ENCODE results near the gene C1orf50. TPM values are rescaled to one million over a fixed set of nuclear protein-coding genes. Genes with fewer than 3 reads are reported as not detected.

Gene C1orf50
- total RNA-seq, 4 donors from 2014 or later, result 2.9 to 8.3 (median 4.1) TPM

DNA sequence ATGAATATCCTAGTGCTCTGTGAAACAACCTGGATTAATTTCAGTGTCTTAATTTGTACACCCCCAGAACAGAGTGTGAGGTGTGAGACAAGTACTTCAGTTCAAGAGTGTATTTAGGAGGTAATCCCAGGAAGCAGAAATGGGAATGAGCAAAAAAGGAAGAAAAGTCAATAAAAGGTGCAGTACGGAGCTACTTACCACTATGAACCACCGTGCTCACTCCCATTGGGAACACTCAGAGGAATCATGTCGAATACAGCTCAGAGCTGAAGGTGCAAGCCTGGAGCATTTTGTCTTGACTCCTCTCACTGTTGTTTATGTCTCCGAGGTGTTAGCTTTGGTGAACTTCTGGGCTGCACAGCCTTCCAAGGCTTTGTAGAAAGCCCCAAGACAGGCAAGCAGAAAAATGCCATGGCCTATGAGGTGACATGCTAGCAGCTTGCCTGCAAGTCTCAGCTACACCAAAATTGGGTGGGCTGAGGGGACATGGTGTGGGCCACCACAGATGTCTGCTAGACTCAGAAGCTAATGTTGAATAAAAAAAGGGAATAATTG lies 57.5 kb downstream of the C1orf50 start:
- TF ChIP-seq, protein P1, sequence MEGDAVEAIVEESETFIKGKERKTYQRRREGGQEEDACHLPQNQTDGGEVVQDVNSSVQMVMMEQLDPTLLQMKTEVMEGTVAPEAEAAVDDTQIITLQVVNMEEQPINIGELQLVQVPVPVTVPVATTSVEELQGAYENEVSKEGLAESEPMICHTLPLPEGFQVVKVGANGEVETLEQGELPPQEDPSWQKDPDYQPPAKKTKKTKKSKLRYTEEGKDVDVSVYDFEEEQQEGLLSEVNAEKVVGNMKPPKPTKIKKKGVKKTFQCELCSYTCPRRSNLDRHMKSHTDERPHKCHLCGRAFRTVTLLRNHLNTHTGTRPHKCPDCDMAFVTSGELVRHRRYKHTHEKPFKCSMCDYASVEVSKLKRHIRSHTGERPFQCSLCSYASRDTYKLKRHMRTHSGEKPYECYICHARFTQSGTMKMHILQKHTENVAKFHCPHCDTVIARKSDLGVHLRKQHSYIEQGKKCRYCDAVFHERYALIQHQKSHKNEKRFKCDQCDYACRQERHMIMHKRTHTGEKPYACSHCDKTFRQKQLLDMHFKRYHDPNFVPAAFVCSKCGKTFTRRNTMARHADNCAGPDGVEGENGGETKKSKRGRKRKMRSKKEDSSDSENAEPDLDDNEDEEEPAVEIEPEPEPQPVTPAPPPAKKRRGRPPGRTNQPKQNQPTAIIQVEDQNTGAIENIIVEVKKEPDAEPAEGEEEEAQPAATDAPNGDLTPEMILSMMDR (IDR thresholded peaks at IDR 0.05; ENCODE audit: low read depth), result no peak

DNA sequence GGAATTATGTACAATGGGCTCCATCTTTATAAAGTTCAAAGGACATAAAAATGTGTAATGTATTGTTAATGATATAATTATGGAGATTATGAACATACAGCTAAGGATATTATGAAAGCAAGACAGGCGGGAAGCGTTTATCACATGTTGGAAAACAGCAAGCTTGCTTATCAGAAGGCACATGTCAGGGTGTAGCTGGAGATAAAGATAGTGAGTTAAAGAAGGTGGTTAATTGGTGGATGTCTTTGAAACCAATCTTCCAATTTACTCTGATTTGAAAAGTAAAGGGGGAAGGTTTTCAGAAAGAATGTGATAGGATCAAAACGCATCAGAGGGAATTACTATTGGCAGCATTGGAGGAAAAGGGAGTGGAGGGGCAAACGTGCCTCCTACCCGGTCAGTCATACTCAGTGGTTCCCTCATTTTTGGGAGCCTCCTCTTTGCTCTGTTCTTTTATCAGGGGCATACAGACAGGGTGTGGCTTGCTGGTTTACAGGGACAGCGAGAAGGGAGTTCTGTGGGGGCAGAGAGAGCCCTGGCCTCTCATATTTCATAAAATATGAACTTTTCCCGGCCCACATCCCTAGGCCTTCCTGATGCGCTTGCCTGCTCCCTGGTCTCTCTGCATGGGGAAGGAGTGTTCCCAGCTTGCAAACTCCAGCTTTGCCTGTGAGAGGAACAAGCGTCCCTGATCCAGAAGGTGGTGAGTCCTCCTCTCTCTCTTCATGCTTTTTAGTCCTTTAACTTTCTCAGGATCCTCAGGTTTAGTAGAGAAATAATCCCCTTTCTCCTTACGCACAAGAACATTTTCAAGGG lies 58.2 kb downstream of the C1orf50 start:
- TF ChIP-seq, protein P1 (IDR thresholded peaks at IDR 0.05; ENCODE audit: low read depth), result no peak

Other genes starting within 250 kb of the C1orf50 start
- 10 to 100 TPM; 11.9 to 23.6 (median 20.2) TPM for gene PPIH, start 108.8 kb upstream of the C1orf50 start, total RNA-seq
- 100 to 1,000 TPM; 594 to 809 (median 657) TPM for gene YBX1, start 84.8 kb upstream of the C1orf50 start, total RNA-seq
- not detected for gene CLDN19, start 27.0 kb upstream of the C1orf50 start, total RNA-seq
- gene P3H1, start 221 bp upstream of the C1orf50 start, total RNA-seq, result 10 to 100 TPM; 22.0 to 33.8 (median 33.0) TPM
- under 1 TPM in 1 of 4 donors, not detected in 3; 0.51 TPM for gene TMEM269, start 17.7 kb downstream of the C1orf50 start, total RNA-seq
- gene ERMAP, start 49.9 kb downstream of the C1orf50 start, total RNA-seq, result 10 to 100 TPM; 17.3 to 20.0 (median 19.8) TPM
- gene SVBP, start 50.1 kb downstream of the C1orf50 start, total RNA-seq, result 10 to 100 TPM; 28.6 to 73.4 (median 36.2) TPM
- 10 to 100 TPM in 1 of 4 donors, 1 to 10 TPM in 3; 6.2 to 11.6 (median 7.0) TPM for gene ZNF691, start 79.4 kb downstream of the C1orf50 start, total RNA-seq
- 10 to 100 TPM; 10.0 to 24.1 (median 20.6) TPM for gene SLC2A1, start 191.6 kb downstream of the C1orf50 start, total RNA-seq